GM12864 (cell line): ENCODE measurements around the gene CTNNA3.

Experiments used
- DNase-seq: peaks from one replicate; pipeline ENCODE4 v3.0.0-alpha.2; 2011; ENCODE audit warnings: low read depth
- H3K4me3 ChIP-seq: 2 replicates; pipeline ENCODE4 v1.5.1; 2011; ENCODE audit warnings: mild to moderate bottlenecking, low read depth, low read length, control low read depth
- TF ChIP-seq, protein P1 (sequence below): IDR thresholded peaks from 2 replicates; pipeline ENCODE4 v1.5.1; 2011; ENCODE audit warnings: low read depth, mild to moderate bottlenecking, moderate library complexity, low read length, control low read depth, inconsistent platforms; ENCODE audit errors: missing control alignments

The CTNNA3 gene

DNA sequence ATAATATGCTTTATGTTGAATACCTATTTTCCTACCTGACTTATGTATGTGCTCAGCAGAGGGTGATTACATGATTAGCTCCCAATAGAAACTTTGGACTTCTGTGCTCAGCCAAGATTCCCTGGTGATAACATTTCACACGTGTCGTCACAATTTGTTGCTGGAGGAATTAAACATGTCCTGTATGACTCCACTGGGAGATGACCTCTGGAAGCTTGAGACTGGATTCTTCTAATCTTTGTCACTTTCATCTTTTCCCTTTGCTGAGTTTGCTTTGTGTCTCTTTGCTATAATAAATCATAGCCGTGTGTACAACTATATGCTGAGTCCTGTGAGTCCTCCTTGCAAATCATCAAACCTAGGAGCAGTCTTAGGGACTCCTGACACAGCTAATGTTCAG, 891.0 kb downstream of the CTNNA3 start:
- DNase-seq: no peak
- TF ChIP-seq, protein P1, sequence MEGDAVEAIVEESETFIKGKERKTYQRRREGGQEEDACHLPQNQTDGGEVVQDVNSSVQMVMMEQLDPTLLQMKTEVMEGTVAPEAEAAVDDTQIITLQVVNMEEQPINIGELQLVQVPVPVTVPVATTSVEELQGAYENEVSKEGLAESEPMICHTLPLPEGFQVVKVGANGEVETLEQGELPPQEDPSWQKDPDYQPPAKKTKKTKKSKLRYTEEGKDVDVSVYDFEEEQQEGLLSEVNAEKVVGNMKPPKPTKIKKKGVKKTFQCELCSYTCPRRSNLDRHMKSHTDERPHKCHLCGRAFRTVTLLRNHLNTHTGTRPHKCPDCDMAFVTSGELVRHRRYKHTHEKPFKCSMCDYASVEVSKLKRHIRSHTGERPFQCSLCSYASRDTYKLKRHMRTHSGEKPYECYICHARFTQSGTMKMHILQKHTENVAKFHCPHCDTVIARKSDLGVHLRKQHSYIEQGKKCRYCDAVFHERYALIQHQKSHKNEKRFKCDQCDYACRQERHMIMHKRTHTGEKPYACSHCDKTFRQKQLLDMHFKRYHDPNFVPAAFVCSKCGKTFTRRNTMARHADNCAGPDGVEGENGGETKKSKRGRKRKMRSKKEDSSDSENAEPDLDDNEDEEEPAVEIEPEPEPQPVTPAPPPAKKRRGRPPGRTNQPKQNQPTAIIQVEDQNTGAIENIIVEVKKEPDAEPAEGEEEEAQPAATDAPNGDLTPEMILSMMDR: no peak
- H3K4me3 ChIP-seq: no peak overlapping the region

DNA sequence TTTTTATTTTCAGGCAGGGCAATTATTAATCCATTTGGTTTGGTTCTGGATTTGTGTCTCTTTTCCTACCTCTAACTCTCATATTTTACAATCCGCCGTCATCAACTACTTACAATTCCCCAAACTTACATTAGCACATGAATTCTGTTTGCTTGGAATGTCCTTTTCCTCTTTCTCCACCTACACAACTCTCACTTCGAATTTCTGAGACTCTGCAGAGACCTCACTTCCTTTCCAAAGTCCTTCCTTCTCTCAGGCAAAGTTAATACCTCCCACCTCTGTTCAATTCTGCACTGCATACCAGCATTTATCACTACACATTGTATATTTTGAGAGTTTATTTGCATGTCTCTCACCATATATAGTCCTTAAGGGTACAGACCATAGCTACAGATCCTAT, 892.8 kb downstream of the CTNNA3 start:
- TF ChIP-seq, protein P1: no peak
- no peak overlapping the region for H3K4me3 ChIP-seq
- no peak for DNase-seq

DNA sequence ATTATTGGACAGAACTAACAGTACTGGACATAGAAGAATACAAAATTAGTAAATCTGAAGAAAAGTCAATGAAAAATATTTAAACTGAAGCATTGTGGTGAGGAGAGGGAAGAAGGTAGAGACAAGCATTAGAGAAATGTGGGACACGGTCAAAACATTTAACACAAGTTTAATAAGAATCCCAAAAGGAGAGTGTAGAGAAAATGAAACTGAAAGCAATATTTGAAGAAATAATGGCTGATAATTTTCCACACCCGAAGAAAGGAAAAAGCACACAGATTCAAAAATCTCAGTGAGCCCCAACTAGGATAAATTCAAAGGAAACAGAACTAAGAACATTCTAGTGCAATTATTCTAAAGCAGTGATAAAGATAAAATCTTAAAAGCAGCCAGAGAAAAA, 896.5 kb downstream of the CTNNA3 start:
- DNase-seq: no peak
- H3K4me3 ChIP-seq: no peak overlapping the region
- TF ChIP-seq, protein P1: no peak

DNA sequence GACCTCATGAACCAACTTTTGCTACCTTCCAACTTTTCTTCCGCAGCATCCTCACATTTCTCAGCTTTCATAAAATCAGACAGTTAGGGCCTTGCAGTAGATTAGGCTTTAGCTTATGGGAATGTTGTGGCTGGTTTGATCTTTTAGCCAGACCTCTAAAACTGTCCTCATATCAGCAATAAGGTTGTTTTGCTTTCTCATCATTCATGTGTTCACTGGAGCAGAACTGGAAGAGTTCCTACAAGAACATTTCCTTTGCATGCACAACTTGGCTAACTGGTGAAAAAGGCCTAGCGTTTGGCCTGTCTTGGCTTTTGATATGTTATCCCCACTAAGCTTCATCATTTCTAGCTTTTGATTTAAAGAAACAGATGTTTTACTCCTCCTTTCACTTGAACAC, 900.1 kb downstream of the CTNNA3 start:
- TF ChIP-seq, protein P1: no peak
- DNase-seq: no peak
- H3K4me3 ChIP-seq: no peak overlapping the region

DNA sequence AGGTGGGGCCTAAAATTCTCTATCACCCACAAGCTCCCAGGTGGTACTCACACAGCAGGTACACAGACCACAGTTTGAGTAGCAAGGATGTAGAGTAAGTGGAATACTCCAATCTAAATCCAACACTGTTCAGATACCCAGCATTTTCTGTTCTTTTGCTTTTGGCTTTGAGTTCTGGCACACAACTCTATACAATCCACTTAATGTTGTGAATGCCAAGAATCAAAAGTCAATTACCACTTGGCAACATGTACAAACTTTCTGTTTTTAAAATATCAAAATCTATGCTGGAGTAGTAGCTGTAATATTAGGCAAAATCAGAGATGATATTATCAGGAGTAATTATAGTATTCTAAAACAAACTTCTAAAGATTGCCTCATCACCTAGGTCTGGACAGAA, 903.6 kb downstream of the CTNNA3 start:
- H3K4me3 ChIP-seq: no peak overlapping the region
- TF ChIP-seq, protein P1: no peak
- DNase-seq: no peak

DNA sequence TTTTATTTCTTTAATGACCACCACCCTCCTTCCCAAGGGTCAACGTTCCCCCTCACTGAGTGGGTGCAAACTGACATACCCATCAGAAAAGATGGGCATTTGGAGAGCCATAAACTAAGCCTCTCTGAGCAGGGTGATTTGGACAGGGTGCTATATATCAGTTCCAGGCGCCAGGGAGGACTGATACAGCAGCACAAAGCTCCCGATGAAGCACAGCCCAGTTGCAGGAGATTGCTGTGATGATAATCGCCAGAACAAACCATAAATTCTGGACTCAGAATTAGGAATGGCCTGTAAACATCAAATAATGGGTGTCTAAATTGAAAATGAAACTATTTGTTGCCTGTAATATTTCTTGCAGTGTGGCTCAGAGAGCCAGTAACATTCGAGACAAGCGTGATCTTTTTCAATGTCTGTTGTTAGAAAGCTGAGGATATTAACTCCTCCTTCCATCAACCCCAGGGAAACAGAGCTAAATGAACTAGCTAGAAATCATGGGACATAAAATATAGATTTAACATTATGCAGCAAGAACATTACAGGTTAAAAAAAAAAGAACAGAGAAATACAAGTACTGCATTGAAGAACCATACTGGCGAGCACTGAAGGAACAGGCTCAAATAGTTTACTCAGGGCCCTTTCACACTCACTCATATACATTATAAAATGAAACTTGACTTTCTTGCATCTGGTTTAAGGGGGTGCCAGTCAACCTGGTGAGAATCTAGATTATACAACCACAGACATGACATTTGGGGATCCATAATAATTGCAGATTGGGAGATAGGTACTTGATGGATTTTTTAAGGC, 907.6 kb downstream of the CTNNA3 start:
- no peak overlapping the region for H3K4me3 ChIP-seq

More for the DNA sequence above, 907.6 kb downstream of the CTNNA3 start:
- no peak for DNase-seq
- TF ChIP-seq, protein P1: no peak
